ENCODE data around the gene IRF2BPL.

GRCh38 chr14:77045238-77046162 lies 17.0 kb upstream of the IRF2BPL start:
- TF ChIP-seq CTCF (IDR thresholded peaks at IDR 0.05; ENCODE audit: low read depth, low read length) = no peak
- TF ChIP-seq EZH2phosphoT487 (IDR thresholded peaks at IDR 0.05; ENCODE audit: low read depth) = no peak
